Psoas muscle (tissue), 8 donors: ENCODE results near the gene ABCA7. TPM values are rescaled to one million over a fixed set of nuclear protein-coding genes. Genes with fewer than 3 reads are reported as not detected.

Experiments used
- ATAC-seq, 4 donors: fragments of 200-7000 bp; cut with Tn5 transposase; one replicate each; pipeline ENCODE4 v1.9.1; 2020; ENCODE audit warnings: moderate library complexity in 3 of 4, mild to moderate bottlenecking in 2 of 4
- DNase-seq, 2 donors: peaks; one replicate each; pipeline ENCODE4 v3.0.0-alpha.2; 2020
- H3K27ac ChIP-seq: fragments of 200-600 bp; one replicate; pipeline ENCODE4 v1.8.0; 2022
- H3K27me3 ChIP-seq, 3 donors: fragments of 200-600 bp in 1 of 3; one replicate each; pipeline versions ENCODE4 v1.6.1 to v1.8.0; 2013 to 2022; ENCODE audit warnings: low read length in 2 of 3, mild to moderate bottlenecking in 2 of 3, moderate library complexity in 1 of 3; ENCODE audit not compliant: insufficient read depth in 3 of 3
- H3K36me3 ChIP-seq, 2 donors: fragments of 200-600 bp in 1 of 2; one replicate each; pipeline versions ENCODE4 v1.6.1 to v1.8.0; 2013 to 2022; ENCODE audit warnings: low read depth in 1 of 2, mild to moderate bottlenecking in 1 of 2, moderate library complexity in 1 of 2; ENCODE audit not compliant: insufficient read depth in 1 of 2
- H3K4me1 ChIP-seq: fragments of 200-600 bp; one replicate; pipeline ENCODE4 v1.8.0; 2022
- H3K4me3 ChIP-seq: fragments of 200-600 bp; one replicate; pipeline ENCODE4 v1.8.0; 2022; ENCODE audit warnings: mild to moderate bottlenecking
- H3K9me3 ChIP-seq: fragments of 200-600 bp; one replicate; pipeline ENCODE4 v1.8.0; 2022
- CTCF ChIP-seq: fragments of 200-600 bp; IDR thresholded peaks from one replicate; pipeline ENCODE4 v1.8.0; 2022; ENCODE audit warnings: antibody characterized with exemption
- WGBS, 3 donors: extraction: QIAGEN DNeasy Blood & Tissue Kit; methylation state at CpG; one replicate each; pipeline versions ENCODE4 v1.1.6 to v1.1.7; 2013; 5-methylcytosine and 5-hydroxymethylcytosine counted together
- intact Hi-C, 2 donors: fragments of 100-400 bp; cut with DNase I; formaldehyde crosslinking; loops; one replicate each; pipeline versions ENCODE4 v1.11.0 to v1.14.2; 2022
- polyA plus RNA-seq, 3 donors: library from polyadenylated mRNA; stranded (reverse); fragments of 200-250 nt; gene quantifications; one replicate each; pipeline ENCODE4 v1.2.3, GENCODE V29; 2013
- total RNA-seq, 4 donors: library from RNA; stranded (reverse); fragmentation: NEBNext Ultra II Directional in 2 of 4; extraction: Animal tissue kit (Norgen Biotek cat#: 25700) in 2 of 4; gene quantifications; one replicate each; pipeline versions ENCODE4 v1.2.1 to v1.2.4, GENCODE V29; 2021 to 2023
- donor health status: healthy with polysubstance abuse.
- donor health status: DM: no; HTN: no; CAD: no; lungs with moderate emphysema.
- donor health status: Bipolar disorder and iron deficiency.
- donor health status: healthy.
- donor health status: DM: yes; HTN: yes; CAD: no.
- donor health status: DM: no; HTN: no; CAD: no.
- donor health status: DM: no; HTN: no; CAD: no.
- donor health status: DM: yes; HTN: yes; CAD: no.

Gene ABCA7
- total and polyA plus RNA-seq, 7 donors: 2.6 to 19.5 (median 10.1) TPM

- TF ChIP-seq CTCF: peak; percentile 78
- intact Hi-C loops: no loop called here
- Histone ChIP-seq H3K4me3 (no peak overlapping the region), H3K9me3 (no peaks in the 10 kb centered on the region), H3K27me3 (peaks cover 0 to 52% (median 27%) of the 10 kb centered on the region in 3 donors), H3K27ac (no peak overlapping the region), H3K36me3 (no peaks in the 10 kb centered on the region), H3K4me1 (peaks cover 20% of the 10 kb centered on the region)
- 7 to 10% (median 9%) methylated on average over 53 to 60 of the region's 60 CpGs for WGBS, 3 donors
- peak; percentile 72 to 87 (median 79) for ATAC-seq
- DNase-seq: peak; percentile 76 to 82
These were observed 25.0 kb downstream of the ABCA7 start for GRCh38 chr19:1064661-1065605.

- Histone ChIP-seq H3K27me3 (peaks cover 0 to 59% (median 29%) of the 10 kb centered on the region in 3 donors), H3K4me3 (no peak overlapping the region), H3K27ac (no peak overlapping the region), H3K9me3 (no peaks in the 10 kb centered on the region), H3K36me3 (no peaks in the 10 kb centered on the region), H3K4me1 (peaks cover 20% of the 10 kb centered on the region)
- intact Hi-C loops: no loop called here
- no peak for TF ChIP-seq CTCF
- ATAC-seq (peak; percentile 10 to 24 (median 11)), DNase-seq (no peak)
- 32 to 40% (median 40%) methylated on average over 17 of the region's 17 CpGs for WGBS, 3 donors
These were observed 25.8 kb downstream of the ABCA7 start for GRCh38 chr19:1065606-1066109.

- peaks cover 0 to 66% (median 35%) of the 10 kb centered on the region in 3 donors for H3K27me3 ChIP-seq
- DNase-seq: no peak
- WGBS, 3 donors: 41 to 48% (median 46%) methylated on average over 15 to 17 of the region's 17 CpGs
These were observed 26.4 kb downstream of the ABCA7 start for GRCh38 chr19:1066251-1066747.

GRCh38 chr19:1066748-1067340 lies 26.9 kb downstream of the ABCA7 start, which contains the start of gene ARHGAP45:
Gene ARHGAP45, plus strand, starts transcription at chr19:1067167. Its CDS starts 239 bp downstream, at chr19:1067406.
- H3K27me3 ChIP-seq: peaks cover 0 to 71% (median 35%) of the 10 kb centered on the region in 3 donors
- TF ChIP-seq CTCF: no peak
- H3K9me3 ChIP-seq: no peaks in the 10 kb centered on the region
- peaks cover 23% of the 10 kb centered on the region for H3K4me1 ChIP-seq
- no peak within 1 kb of the TSS for H3K27ac ChIP-seq
- H3K4me3 ChIP-seq: peak within 1 kb of the TSS; percentile 53
- ATAC-seq (no peak), DNase-seq (peak; percentile 43 to 69)
- intact Hi-C loops: no loop called here
- 4 to 6% (median 4%) methylated on average over 48 to 61 of the region's 61 CpGs for WGBS, 3 donors
- H3K36me3 ChIP-seq: no peaks in the 10 kb centered on the region

More at GRCh38 chr19:1066251-1066747, 26.4 kb downstream of the ABCA7 start:
- Histone ChIP-seq H3K4me3 (peak overlapping the region; percentile 53), H3K36me3 (no peaks in the 10 kb centered on the region), H3K27ac (no peak overlapping the region), H3K9me3 (no peaks in the 10 kb centered on the region), H3K4me1 (peaks cover 20% of the 10 kb centered on the region)
- TF ChIP-seq CTCF: no peak
- no peak for ATAC-seq
- intact Hi-C loops: no loop called here
